Measurements from ENCODE around the gene FOXN4. TPM values are rescaled to one million over a fixed set of nuclear protein-coding genes. Genes with fewer than 3 reads are reported as not detected.

The FOXN4 gene
- polyA plus RNA-seq, 1 donor (not counting 4 experiments of a cell fraction or from before 2014, with no cell fraction given), result not detected

DNA sequence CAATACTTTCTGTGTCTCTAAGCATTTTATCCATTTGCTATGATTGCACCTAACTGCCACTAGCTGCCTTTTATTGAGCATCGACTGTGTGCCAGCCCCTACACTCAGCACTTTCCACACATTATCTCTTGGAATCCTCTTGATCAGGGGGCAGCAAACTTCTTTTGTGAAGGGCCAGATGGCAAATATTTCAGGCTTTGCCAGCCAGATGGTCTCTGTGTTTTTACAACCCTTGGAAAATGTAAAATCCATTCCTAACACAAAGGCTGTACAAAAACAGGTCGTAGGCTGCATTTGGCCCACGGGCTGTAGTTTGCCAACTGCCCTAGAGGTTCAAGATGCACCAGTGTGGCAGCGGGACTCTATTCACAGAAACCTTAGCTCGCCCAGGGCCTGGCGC, 19.5 kb downstream of the FOXN4 start:
- no peak for TF ChIP-seq EZH2 (IDR thresholded peaks at IDR 0.05; ENCODE audit: low read length)
- TF ChIP-seq, protein P1, sequence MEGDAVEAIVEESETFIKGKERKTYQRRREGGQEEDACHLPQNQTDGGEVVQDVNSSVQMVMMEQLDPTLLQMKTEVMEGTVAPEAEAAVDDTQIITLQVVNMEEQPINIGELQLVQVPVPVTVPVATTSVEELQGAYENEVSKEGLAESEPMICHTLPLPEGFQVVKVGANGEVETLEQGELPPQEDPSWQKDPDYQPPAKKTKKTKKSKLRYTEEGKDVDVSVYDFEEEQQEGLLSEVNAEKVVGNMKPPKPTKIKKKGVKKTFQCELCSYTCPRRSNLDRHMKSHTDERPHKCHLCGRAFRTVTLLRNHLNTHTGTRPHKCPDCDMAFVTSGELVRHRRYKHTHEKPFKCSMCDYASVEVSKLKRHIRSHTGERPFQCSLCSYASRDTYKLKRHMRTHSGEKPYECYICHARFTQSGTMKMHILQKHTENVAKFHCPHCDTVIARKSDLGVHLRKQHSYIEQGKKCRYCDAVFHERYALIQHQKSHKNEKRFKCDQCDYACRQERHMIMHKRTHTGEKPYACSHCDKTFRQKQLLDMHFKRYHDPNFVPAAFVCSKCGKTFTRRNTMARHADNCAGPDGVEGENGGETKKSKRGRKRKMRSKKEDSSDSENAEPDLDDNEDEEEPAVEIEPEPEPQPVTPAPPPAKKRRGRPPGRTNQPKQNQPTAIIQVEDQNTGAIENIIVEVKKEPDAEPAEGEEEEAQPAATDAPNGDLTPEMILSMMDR (optimal IDR thresholded peaks at IDR 0.05 in 1 of 3, IDR thresholded peaks at IDR 0.05 in 1 of 3, conservative IDR thresholded peaks at IDR 0.05 in 1 of 3; ENCODE audit: extremely low read depth in 1 of 3, insufficient read depth in 2 of 3, low read length in 3 of 3), result no peak
- no peaks in the 10 kb centered on the region for H3K79me2 ChIP-seq (ENCODE audit: control insufficient read depth, insufficient read depth, low read length)
- no peaks in the 10 kb centered on the region for H3K4me1 ChIP-seq (ENCODE audit: control insufficient read depth, extremely low read depth, insufficient read depth, low read length)
- no peaks in the 10 kb centered on the region for H3K36me3 ChIP-seq (ENCODE audit: control insufficient read depth in 2 of 2, extremely low read depth in 1 of 2, insufficient read depth in 2 of 2, low read length in 2 of 2)
- no peak overlapping the region for H2AFZ ChIP-seq (ENCODE audit: control insufficient read depth, low read length)
- H3K4me2 ChIP-seq (ENCODE audit: control insufficient read depth, extremely low read depth, insufficient read depth, low read depth, low read length), result no peak overlapping the region
- H4K20me1 ChIP-seq (ENCODE audit: control insufficient read depth, extremely low read depth, insufficient read depth, low read length), result no peaks in the 10 kb centered on the region
- peaks cover 23% of the 10 kb centered on the region for H3K27me3 ChIP-seq (ENCODE audit: control insufficient read depth, extremely low read depth, insufficient read depth, low read length)
- FAIRE-seq, result no peak
- no peak overlapping the region for H3K9ac ChIP-seq (ENCODE audit: control insufficient read depth, extremely low read depth, insufficient read depth, low read length)
- H3K9me1 ChIP-seq (ENCODE audit: control insufficient read depth, extremely low read depth, insufficient read depth, low read length), result no peaks in the 10 kb centered on the region
- dilution Hi-C loops (cut with MboI; ENCODE audit: extremely low pct_ligation_motif_present, low sequenced_read_pairs), result no loop called here
- H3K9me3 ChIP-seq (ENCODE audit: control insufficient read depth, low read depth, low read length), result no peaks in the 10 kb centered on the region
- no peak for DNase-seq (ENCODE audit: low read depth, low spot score)
- no peak overlapping the region for H3K4me3 ChIP-seq (ENCODE audit: control insufficient read depth in 2 of 3, extremely low read depth in 1 of 3, insufficient read depth in 2 of 3, low read depth in 1 of 3, low read length in 3 of 3)
- H3K27ac ChIP-seq (ENCODE audit: control insufficient read depth, insufficient read depth, low read length), result no peak overlapping the region

- Histone ChIP-seq H3K4me1 (ENCODE audit: control insufficient read depth, extremely low read depth, insufficient read depth, low read length) (no peaks in the 10 kb centered on the region), H4K20me1 (ENCODE audit: control insufficient read depth, extremely low read depth, insufficient read depth, low read length) (no peaks in the 10 kb centered on the region), H3K9me1 (ENCODE audit: control insufficient read depth, extremely low read depth, insufficient read depth, low read length) (no peaks in the 10 kb centered on the region), H3K4me2 (ENCODE audit: control insufficient read depth, extremely low read depth, insufficient read depth, low read depth, low read length) (no peak overlapping the region), H3K27me3 (ENCODE audit: control insufficient read depth, extremely low read depth, insufficient read depth, low read length) (peaks cover 23% of the 10 kb centered on the region), H3K9ac (ENCODE audit: control insufficient read depth, extremely low read depth, insufficient read depth, low read length) (no peak overlapping the region), H2AFZ (ENCODE audit: control insufficient read depth, low read length) (no peak overlapping the region), H3K79me2 (ENCODE audit: control insufficient read depth, insufficient read depth, low read length) (no peaks in the 10 kb centered on the region), H3K36me3 (ENCODE audit: control insufficient read depth in 2 of 2, extremely low read depth in 1 of 2, insufficient read depth in 2 of 2, low read length in 2 of 2) (no peaks in the 10 kb centered on the region), H3K27ac (ENCODE audit: control insufficient read depth, insufficient read depth, low read length) (no peak overlapping the region), H3K9me3 (ENCODE audit: control insufficient read depth, low read depth, low read length) (no peaks in the 10 kb centered on the region), H3K4me3 (ENCODE audit: control insufficient read depth in 2 of 3, extremely low read depth in 1 of 3, insufficient read depth in 2 of 3, low read depth in 1 of 3, low read length in 3 of 3) (no peak overlapping the region)
- no peak for DNase-seq (ENCODE audit: low read depth, low spot score)
- TF ChIP-seq, protein P1 (optimal IDR thresholded peaks at IDR 0.05 in 1 of 3, IDR thresholded peaks at IDR 0.05 in 1 of 3, conservative IDR thresholded peaks at IDR 0.05 in 1 of 3; ENCODE audit: extremely low read depth in 1 of 3, insufficient read depth in 2 of 3, low read length in 3 of 3), result no peak
- TF ChIP-seq EZH2 (IDR thresholded peaks at IDR 0.05; ENCODE audit: low read length), result no peak
- no peak for FAIRE-seq
- dilution Hi-C loops (cut with MboI; ENCODE audit: extremely low pct_ligation_motif_present, low sequenced_read_pairs), result no loop called here
Observed at GRCh38 chr12:109289004-109289403, 20.1 kb downstream of the FOXN4 start.

All from keratinocyte (primary cell).